Retinal pigment epithelial cell (primary cell): ENCODE measurements around the gene MAST1.

Experiments used
- DNase-seq: peaks from one replicate; pipeline ENCODE4 v3.0.0-alpha.2; 2010; ENCODE audit warnings: low read depth
- H3K4me3 ChIP-seq: 2 replicates; pipeline ENCODE4 v1.5.1; 2011; ENCODE audit warnings: mild to moderate bottlenecking, low read length, control low read depth, moderate library complexity
- CTCF ChIP-seq: conservative IDR thresholded peaks from 2 replicates; pipeline ENCODE4 v1.5.1; 2011; ENCODE audit warnings: low read depth, low read length, control low read depth, inconsistent platforms

Gene MAST1

GRCh38 chr19:12922959-12923358 is 84.6 kb downstream of the MAST1 start:
- TF ChIP-seq CTCF: no peak
- DNase-seq: no peak
- H3K4me3 ChIP-seq: no peak overlapping the region
